HG03442 (cell line): ENCODE data around the gene DAG1.
A peak's percentile ranks its signal among the peaks of the same experiment; 100 is the strongest.

Source experiments
- ATAC-seq: cut with Tn5 transposase; IDR thresholded peaks from one replicate; pipeline ENCODE4 v1.9.1; 2021; ENCODE audit warnings: mild to moderate bottlenecking, moderate library complexity; ENCODE audit not compliant: unreplicated experiment

Gene DAG1

DNA sequence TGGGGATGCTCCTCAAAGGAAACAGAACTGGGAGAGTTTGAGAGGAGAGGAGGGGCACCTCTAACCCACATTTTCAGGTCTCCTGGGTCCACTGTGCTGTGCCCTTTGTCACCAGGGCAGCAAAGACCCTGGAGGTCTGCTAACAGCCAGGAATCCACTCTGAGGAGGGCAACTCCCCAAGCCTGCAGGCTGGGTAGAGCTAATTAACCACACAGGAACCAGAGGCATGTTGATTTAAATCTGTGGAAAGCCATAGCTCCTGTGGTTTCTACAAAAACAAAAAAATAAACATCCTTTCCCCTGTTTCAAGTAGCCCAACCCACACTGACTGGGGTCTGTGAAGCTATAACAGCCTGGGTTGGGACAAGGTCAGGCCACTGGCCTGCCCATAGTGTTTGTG is 82.0 kb downstream of the DAG1 start:
- ATAC-seq = no peak

DNA sequence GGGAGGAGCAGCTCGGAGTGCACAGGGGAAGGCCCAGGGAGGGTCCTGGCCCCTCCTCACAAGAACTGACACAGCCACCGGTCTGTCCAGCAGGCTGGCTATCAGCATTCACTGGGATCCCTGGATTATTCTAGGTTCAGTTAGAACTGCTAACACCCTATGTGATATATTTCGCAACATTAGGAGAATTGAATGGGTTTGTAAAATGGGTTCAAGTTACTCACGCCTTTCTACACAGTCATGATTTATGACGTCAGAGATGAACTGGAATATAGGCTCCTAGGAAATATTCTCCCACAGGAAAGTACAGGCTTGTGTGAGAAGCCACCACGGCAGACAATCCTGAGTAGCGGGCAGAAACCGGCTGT is 83.2 kb downstream of the DAG1 start:
- ATAC-seq = no peak

- peak; percentile 75 for ATAC-seq
These were observed 83.9 kb downstream of the DAG1 start, which contains the start of gene BSN for GRCh38 chr3:49553692-49554632. Gene BSN (plus strand): TSS chr3:49554477. CDS start chr3:49554603, 126 bp downstream.

DNA sequence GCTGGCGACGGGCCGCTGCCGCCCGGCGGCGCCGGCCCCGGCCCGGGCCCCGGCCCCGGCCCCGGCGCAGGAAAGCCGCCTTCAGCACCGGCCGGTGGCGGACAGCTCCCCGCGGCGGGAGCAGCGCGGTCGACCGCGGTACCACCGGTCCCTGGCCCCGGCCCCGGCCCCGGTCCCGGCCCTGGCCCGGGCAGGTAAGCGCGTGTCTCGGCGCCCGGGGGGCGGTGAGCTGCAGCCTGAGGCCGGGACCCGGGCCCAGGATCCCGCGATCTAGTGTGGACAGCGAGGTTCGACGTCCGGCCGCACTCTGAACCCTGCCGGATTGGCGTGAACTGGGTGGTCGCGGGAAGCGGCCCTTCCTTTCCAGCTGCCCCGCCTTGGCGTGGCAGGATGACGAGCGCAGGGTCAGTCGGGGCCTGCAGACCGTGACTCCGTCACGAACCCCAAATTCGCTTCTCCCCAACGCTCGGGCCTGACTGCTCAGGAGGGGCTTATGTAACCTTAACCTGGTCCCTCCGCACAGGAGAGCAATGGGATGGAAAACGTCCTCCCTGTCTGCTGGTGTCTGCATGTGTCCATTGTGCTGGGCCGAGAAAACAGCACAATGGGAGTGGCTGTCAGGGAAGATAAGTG is 84.7 kb downstream of the DAG1 start:
- peak; percentile 62 for ATAC-seq

DNA sequence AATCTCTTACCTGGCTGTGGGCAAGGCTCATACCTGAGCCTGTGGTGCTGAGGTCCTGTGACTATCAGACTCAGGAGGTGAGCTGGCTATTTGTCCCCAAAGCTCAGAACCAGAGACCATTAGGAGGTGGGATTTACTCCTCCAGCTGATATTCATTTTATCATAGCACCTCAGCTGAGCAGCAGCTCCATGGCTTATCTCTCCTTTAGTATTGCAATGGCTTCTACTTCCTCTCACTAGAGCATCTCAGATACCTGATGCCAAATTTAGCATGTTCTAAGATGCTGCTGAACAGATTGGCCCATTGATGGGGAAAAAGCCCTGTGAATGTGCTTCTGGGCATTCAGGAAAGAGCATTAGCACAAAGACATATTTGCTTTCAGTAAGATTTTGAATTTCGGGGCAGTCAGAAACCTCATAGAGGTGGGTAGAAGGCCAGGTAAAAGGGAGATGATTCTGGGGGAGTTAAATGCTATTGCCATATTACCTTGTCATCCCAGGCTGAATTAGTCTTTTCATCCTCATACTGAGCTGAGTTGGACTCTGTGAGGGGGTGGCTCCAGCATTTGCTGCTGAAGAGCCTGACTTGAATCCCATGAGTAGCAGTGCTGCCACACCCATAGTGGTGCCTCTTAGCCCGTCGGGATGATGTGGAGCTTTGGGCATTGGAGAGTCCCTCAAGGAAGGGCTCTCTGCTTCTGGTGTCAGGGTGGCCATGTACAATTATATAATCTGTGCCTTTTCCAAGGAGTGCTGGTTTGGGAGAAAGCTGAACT is 86.6 kb downstream of the DAG1 start:
- ATAC-seq = no peak

DNA sequence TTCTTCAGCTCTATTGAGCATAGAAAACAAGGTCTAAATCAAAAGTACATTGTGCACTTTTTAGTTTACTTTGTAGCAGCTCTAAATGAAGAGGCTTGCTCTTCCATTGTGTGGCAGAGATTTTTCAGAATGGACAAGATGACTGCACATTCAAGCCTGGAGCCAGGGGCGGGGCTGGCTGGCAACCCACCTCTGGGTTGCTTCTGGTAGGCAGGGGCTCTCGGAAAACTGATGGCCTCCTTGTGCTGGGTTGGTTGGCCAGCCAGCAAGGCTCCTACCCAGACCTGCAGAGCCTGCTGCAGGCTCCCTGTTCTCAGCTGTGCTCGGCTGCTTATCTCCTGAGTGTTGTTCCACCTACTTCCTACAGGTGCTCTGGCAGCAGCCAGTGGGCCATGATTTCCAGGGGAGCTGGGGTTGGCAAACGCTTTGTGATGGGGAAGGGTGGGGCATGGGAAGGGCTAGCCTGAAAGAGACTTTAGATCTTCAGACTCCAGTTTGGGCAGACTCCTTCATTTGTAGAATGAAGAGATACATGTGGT is 93.0 kb downstream of the DAG1 start:
- ATAC-seq = no peak

DNA sequence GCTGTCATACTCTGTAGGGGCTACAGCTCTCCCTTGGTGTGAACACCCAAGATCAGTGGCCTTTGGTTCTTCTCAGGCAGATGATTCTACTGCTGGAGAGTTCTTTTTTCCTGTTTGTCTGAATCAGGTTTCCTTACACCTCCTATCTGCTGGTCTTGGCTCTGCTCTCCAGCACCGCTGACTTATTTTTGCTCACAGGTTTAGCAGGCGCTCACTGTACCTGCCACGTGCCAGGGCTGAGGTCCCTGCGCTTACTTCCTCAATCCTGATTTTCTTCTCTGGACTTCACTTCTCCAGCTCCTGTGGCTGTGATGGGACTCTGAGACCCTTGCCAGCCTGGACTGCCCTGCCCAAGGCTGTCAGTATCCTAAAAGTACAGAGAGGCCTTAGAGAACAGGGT is 93.7 kb downstream of the DAG1 start:
- ATAC-seq = no peak

- no peak for ATAC-seq
These were observed 96.2 kb downstream of the DAG1 start for GRCh38 chr3:49566312-49566711.

- no peak for ATAC-seq
These were observed 97.3 kb downstream of the DAG1 start for GRCh38 chr3:49567406-49567805.

- ATAC-seq = no peak
These were observed 98.9 kb downstream of the DAG1 start for GRCh38 chr3:49568965-49569364.

DNA sequence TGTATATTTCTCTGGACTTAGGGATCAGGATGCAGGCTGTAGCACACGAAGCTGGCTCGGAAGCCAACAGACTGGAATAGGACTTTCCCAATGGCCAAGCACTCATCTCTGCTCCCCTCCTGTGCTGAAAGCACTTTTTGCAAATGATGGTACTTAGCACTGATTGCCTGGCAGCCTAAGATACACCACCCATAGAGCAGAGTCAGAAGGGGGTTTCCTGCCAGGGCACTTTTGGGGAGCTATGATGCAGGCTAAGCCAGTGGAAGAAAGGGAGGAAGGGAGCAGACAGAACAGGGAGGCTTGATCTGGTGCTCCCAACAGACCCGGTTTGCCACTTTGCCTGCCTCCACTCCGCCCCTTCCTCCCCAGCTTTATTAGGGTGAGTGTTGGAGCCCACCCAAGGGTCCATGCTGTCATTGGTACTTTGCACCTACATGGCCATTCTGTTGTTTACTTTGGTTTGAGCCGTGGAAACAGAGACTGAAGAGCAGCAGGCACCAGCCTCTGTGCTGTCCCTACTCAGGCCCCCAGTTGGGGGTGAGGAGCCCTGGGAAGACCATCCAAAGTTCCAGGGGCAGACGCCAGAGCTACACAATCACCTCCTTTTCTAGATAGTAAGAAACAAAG is 100.1 kb downstream of the DAG1 start:
- ATAC-seq = no peak

DNA sequence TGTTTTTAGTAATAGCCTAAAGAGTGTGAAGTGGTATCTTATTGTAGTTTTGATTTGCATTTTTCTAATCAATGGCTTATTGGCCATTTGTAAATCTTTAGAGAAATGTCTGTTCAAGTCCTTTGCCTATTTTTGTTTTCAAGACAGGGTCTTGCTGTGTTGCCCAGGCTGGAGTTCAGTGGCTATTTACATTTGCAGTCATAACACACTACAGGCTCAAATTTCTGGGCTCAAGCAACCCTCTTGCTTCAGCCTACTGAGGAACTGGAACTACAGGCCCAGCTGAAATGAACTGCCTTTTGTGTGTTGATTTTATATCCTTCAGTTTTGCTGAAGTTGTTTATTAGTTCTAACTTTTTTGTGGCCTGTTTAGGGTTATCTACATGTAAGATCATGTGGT is 112.1 kb downstream of the DAG1 start:
- ATAC-seq = no peak
